A549 (cell line): ENCODE measurements around the gene SLC28A1. TPM values are rescaled to one million over a fixed set of nuclear protein-coding genes. Genes with fewer than 3 reads are reported as not detected.

Experiments used
- ATAC-seq, 2 experiments: fragments of 200-7000 bp in 1 of 2; fragments of >200 bp in 1 of 2; cut with Nextera tagmentation in 1 of 2; cut with Tn5 transposase in 1 of 2; 3 replicates each; pipeline versions ENCODE4 v1.8.0 to v1.9.1; 2018 to 2020; ENCODE audit warnings: mild to moderate bottlenecking in 1 of 2, moderate library complexity in 1 of 2
- CTCF ChIA-PET: fragments of 300-600 bp; sonication (Branson Sonifier 250); formaldehyde crosslinking; extraction: SDS; loops from one replicate; lab custom pipeline; 2021; ENCODE audit warnings: antibody characterized with exemption, inconsistent platforms; lab: Yijun Ruan, JAX
- POLR2A ChIA-PET: fragments of 350-600 bp; formaldehyde crosslinking; extraction: SDS; loops from one replicate; lab custom pipeline; 2021; ENCODE audit warnings: antibody characterized with exemption, inconsistent platforms; lab: Yijun Ruan, JAX
- DNase-seq, 2 experiments: peaks; one replicate each; pipeline versions ENCODE4 v3.0.0 to v3.0.0-alpha.2; 2011 to 2016; ENCODE audit warnings: low read depth in 1 of 2, low spot score in 1 of 2
- FAIRE-seq: peaks from 2 replicates; lab custom pipeline; 2011; peaks lifted over from hg19 to GRCh38; lab: Jason Lieb, UNC
- H3K27ac ChIP-seq, 2 experiments: fragments of >200 bp; sonication (Bioruptor Twin); formaldehyde crosslinking; 3 replicates each; pipeline ENCODE4 v1.5.1; 2016 to 2017
- H3K4me1 ChIP-seq: fragments of >200 bp; sonication (Bioruptor Twin); formaldehyde crosslinking; 3 replicates; pipeline ENCODE4 v1.6.1; 2016
- H3K4me2 ChIP-seq: fragments of >200 bp; sonication (Bioruptor Twin); formaldehyde crosslinking; 3 replicates; pipeline ENCODE4 v1.6.1; 2016
- H3K4me3 ChIP-seq: fragments of >200 bp; sonication (Bioruptor Twin); formaldehyde crosslinking; 3 replicates; pipeline ENCODE4 v1.5.1; 2016
- H3K9me3 ChIP-seq: fragments of >200 bp; sonication (Bioruptor Twin); formaldehyde crosslinking; 3 replicates; pipeline ENCODE4 v1.6.1; 2016
- BHLHE40 ChIP-seq: IDR thresholded peaks from 2 replicates; pipeline ENCODE4 v1.6.1; 2012; ENCODE audit warnings: low read depth, low read length, inconsistent platforms
- CEBPB ChIP-seq, 2 experiments: fragments of >200 bp in 1 of 2; sonication (Bioruptor Twin) in 1 of 2; formaldehyde crosslinking in 1 of 2; IDR thresholded peaks; 2 replicates each; pipeline ENCODE4 v1.6.1; 2012 to 2016
- CHD4 ChIP-seq: fragments of 200-600 bp; sonication (generic); IDR thresholded peaks from 2 replicates; pipeline ENCODE4 v1.6.1; 2016; ENCODE audit warnings: antibody characterized with exemption, mild to moderate bottlenecking, borderline replicate concordance
- EHF ChIP-seq: fragments of 250-450 bp; sonication (Bioruptor Pico); IDR thresholded peaks from 2 replicates; pipeline ENCODE4 v1.5.0; 2020; ENCODE audit warnings: mild to moderate bottlenecking
- ESRRA ChIP-seq: fragments of 150-350 bp; IDR thresholded peaks from 2 replicates; pipeline ENCODE4 v1.6.1; 2014; ENCODE audit warnings: mild to moderate bottlenecking, low read length, borderline replicate concordance
- FOSL2 ChIP-seq, 2 experiments: fragments of 450-650 bp in 1 of 2; fragments of >200 bp in 1 of 2; sonication (Bioruptor Twin) in 1 of 2; formaldehyde crosslinking; IDR thresholded peaks; 2 replicates each; pipeline versions ENCODE4 v1.5.0 to v1.6.1; 2016 to 2020; ENCODE audit warnings: mild to moderate bottlenecking in 1 of 2, moderate library complexity in 1 of 2
- HOXA7 ChIP-seq: fragments of 250-450 bp; sonication (Bioruptor Pico); IDR thresholded peaks from 2 replicates; pipeline ENCODE4 v1.5.0; 2020; ENCODE audit warnings: mild to moderate bottlenecking, moderate library complexity
- KDM5A ChIP-seq: fragments of 200-600 bp; sonication (generic); IDR thresholded peaks from 2 replicates; pipeline ENCODE4 v1.6.1; 2016; ENCODE audit warnings: antibody characterized with exemption, mild to moderate bottlenecking
- MAX ChIP-seq: IDR thresholded peaks from 2 replicates; pipeline ENCODE4 v1.6.1; 2012
- NPAS2 ChIP-seq: fragments of 250-450 bp; sonication (Bioruptor Pico); IDR thresholded peaks from 2 replicates; pipeline ENCODE4 v1.8.0; 2022; ENCODE audit warnings: mild to moderate bottlenecking, moderate library complexity, borderline replicate concordance
- PBX3 ChIP-seq: IDR thresholded peaks from 2 replicates; pipeline ENCODE4 v1.6.1; 2012
- POLR2A ChIP-seq: IDR thresholded peaks from 2 replicates; pipeline ENCODE4 v1.6.1; 2012; ENCODE audit warnings: mild to moderate bottlenecking, low read length
- RCOR1 ChIP-seq: fragments of 150-350 bp; IDR thresholded peaks from 2 replicates; pipeline ENCODE4 v1.6.1; 2014; ENCODE audit warnings: antibody characterized with exemption, low read length, low read depth
- TFCP2L1 ChIP-seq: fragments of 250-450 bp; sonication (Bioruptor Pico); IDR thresholded peaks from 2 replicates; pipeline ENCODE4 v1.5.0; 2021; ENCODE audit warnings: mild to moderate bottlenecking
- ZC3H11A ChIP-seq: fragments of 450-650 bp; IDR thresholded peaks from 2 replicates; pipeline ENCODE4 v1.6.1; 2014; ENCODE audit warnings: antibody characterized with exemption, mild to moderate bottlenecking
- ZSCAN20 ChIP-seq: fragments of 250-450 bp; sonication (Bioruptor Pico); IDR thresholded peaks from 2 replicates; pipeline ENCODE4 v1.8.0; 2022; ENCODE audit warnings: mild to moderate bottlenecking, moderate library complexity
- WGBS: methylation state at CpG from one replicate; pipeline ENCODE4 v1.1.6; 2017; ENCODE audit errors: missing lambda C conversion rate; 5-methylcytosine and 5-hydroxymethylcytosine counted together
- polyA plus RNA-seq, 4 experiments: library from polyadenylated mRNA; depleted of rRNA in 3 of 4; stranded (reverse); fragments of >200 nt; fragmentation: RNase III in 1 of 4; extraction: RNeasy Plus Mini Kit Qiagen cat#74134 plus additional on column Dnase treatment in 1 of 4; gene quantifications; 2 replicates in 3 of 4; 3 replicates in 1 of 4; pipeline ENCODE4 v1.2.3, GENCODE V29; 2011 to 2017
- TF ChIP-seq, protein P1 (sequence below): fragments of 200-600 bp; sonication (generic); IDR thresholded peaks from 2 replicates; pipeline ENCODE4 v1.6.1; 2016; ENCODE audit warnings: antibody characterized with exemption, mild to moderate bottlenecking, moderate library complexity
- TF ChIP-seq, protein P2 (sequence below): fragments of >200 bp; sonication (Bioruptor Twin); formaldehyde crosslinking; IDR thresholded peaks from 2 replicates; pipeline ENCODE4 v1.6.1; 2016
- TF ChIP-seq, protein P3 (sequence below): fragments of >200 bp; sonication (Bioruptor Twin); formaldehyde crosslinking; IDR thresholded peaks from 3 replicates; pipeline ENCODE4 v1.5.1; 2016

The SLC28A1 gene
- polyA plus RNA-seq, 2 of the 4 experiments (the other 2 are of a cell fraction) = 0.06 to 0.13 TPM

DNA sequence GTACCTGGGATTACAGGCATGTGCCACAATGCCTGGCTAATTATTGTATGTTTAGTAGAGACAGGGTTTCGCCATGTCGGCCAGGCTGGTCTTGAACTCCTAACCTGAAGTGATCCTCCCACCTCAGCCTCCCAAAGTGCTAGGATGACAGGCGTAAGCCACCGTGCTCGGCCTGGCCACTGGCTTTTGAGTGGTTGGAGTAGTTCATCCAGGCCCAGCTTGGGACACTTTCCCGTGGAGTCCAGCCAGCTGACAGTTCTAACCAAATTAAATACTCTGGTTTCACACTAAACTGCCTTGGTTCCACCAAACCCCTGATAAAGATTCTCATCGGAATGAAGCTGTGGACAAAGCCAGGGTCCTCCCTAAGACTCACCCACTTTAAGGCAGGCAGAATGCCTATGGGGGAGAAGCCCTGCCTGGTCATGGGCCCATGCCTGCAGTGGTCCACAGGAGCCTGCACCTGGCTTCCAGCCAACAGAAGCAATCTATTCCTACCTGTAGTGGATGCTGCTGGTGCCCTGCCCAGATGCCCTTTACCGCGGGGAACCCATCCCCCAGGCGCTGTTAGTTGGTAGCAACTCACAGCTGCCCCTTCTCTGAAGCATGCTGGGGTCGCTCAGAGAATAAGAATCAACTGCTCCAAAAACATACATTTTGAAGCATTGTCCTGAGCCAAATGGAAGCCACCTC lies 5.2 kb upstream of the SLC28A1 start (continued):
- no peak for TF ChIP-seq HOXA7 (CRISPR knock-in tag)

DNA sequence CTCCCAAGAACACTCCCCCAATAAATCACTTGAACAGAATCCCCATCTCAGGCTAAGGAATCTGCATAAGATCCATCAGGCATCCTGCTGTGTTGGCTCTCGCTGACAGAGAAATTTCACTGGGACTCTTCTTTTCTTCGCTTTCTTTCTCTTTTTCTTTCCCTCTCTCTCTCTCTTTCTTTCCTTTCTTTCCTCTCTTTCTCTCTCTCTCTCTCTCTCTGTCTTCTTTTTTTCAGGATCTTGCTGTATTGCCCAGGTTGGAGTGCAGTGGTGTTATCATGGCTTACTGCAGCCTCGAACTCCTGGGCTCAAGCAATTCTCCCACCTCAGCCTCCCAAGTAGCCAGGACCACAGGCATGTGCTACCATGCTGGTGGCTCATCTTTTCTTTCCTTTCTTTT lies 4.5 kb upstream of the SLC28A1 start:
- no peak overlapping the region for H3K27ac ChIP-seq
- H3K4me2 ChIP-seq = no peak overlapping the region
- TF ChIP-seq EHF (CRISPR knock-in tag) (no peak), MAX (no peak), ZSCAN20 (CRISPR knock-in tag) (no peak), POLR2A (no peak), FOSL2 (IDR thresholded peaks at IDR 0.05) (no peak), FOSL2 (CRISPR knock-in tag; IDR thresholded peaks at IDR 0.05) (no peak), ESRRA (no peak), CHD4 (no peak), KDM5A (no peak), TFCP2L1 (CRISPR knock-in tag) (no peak), RCOR1 (no peak), CEBPB (IDR thresholded peaks at IDR 0.05) (no peak), ZC3H11A (no peak), BHLHE40 (no peak), PBX3 (no peak), NPAS2 (no peak)
- TF ChIP-seq, protein P1, sequence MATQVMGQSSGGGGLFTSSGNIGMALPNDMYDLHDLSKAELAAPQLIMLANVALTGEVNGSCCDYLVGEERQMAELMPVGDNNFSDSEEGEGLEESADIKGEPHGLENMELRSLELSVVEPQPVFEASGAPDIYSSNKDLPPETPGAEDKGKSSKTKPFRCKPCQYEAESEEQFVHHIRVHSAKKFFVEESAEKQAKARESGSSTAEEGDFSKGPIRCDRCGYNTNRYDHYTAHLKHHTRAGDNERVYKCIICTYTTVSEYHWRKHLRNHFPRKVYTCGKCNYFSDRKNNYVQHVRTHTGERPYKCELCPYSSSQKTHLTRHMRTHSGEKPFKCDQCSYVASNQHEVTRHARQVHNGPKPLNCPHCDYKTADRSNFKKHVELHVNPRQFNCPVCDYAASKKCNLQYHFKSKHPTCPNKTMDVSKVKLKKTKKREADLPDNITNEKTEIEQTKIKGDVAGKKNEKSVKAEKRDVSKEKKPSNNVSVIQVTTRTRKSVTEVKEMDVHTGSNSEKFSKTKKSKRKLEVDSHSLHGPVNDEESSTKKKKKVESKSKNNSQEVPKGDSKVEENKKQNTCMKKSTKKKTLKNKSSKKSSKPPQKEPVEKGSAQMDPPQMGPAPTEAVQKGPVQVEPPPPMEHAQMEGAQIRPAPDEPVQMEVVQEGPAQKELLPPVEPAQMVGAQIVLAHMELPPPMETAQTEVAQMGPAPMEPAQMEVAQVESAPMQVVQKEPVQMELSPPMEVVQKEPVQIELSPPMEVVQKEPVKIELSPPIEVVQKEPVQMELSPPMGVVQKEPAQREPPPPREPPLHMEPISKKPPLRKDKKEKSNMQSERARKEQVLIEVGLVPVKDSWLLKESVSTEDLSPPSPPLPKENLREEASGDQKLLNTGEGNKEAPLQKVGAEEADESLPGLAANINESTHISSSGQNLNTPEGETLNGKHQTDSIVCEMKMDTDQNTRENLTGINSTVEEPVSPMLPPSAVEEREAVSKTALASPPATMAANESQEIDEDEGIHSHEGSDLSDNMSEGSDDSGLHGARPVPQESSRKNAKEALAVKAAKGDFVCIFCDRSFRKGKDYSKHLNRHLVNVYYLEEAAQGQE = no peak
- TF ChIP-seq, protein P2, sequence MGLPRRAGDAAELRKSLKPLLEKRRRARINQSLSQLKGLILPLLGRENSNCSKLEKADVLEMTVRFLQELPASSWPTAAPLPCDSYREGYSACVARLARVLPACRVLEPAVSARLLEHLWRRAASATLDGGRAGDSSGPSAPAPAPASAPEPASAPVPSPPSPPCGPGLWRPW = no peak
- TF ChIP-seq, protein P3, sequence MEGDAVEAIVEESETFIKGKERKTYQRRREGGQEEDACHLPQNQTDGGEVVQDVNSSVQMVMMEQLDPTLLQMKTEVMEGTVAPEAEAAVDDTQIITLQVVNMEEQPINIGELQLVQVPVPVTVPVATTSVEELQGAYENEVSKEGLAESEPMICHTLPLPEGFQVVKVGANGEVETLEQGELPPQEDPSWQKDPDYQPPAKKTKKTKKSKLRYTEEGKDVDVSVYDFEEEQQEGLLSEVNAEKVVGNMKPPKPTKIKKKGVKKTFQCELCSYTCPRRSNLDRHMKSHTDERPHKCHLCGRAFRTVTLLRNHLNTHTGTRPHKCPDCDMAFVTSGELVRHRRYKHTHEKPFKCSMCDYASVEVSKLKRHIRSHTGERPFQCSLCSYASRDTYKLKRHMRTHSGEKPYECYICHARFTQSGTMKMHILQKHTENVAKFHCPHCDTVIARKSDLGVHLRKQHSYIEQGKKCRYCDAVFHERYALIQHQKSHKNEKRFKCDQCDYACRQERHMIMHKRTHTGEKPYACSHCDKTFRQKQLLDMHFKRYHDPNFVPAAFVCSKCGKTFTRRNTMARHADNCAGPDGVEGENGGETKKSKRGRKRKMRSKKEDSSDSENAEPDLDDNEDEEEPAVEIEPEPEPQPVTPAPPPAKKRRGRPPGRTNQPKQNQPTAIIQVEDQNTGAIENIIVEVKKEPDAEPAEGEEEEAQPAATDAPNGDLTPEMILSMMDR = no peak
- no peaks in the 10 kb centered on the region; the same call in 2 of the 3 replicates for H3K4me1 ChIP-seq
- no peak for FAIRE-seq
- H3K9me3 ChIP-seq = no peaks in the 10 kb centered on the region
- ChIA-PET POLR2A (no interaction called here), CTCF (interaction anchor here (0.9 kb wide), 1 partner anchor 261 kb away, joined by 3 read pairs; no protein-coding TSS in a partner anchor)
- WGBS = 84% methylated on average over 3 of the region's 3 CpGs
- no peak for DNase-seq
- H3K4me3 ChIP-seq = no peak overlapping the region
- no peak for ATAC-seq
